ENCODE data around the gene SLC47A1. TPM values are rescaled to one million over a fixed set of nuclear protein-coding genes. Genes with fewer than 3 reads are reported as not detected.

The SLC47A1 gene
- total RNA-seq, 4 donors from 2014 or later, result 0.17 to 1.8 TPM; not detected in 2

GRCh38 chr17:19549746-19550623 is 16.3 kb downstream of the SLC47A1 start:
- Histone ChIP-seq H3K4me1 (peaks cover 0 to 6% (median 2%) of the 10 kb centered on the region in 4 donors), H3K4me3 (no peak overlapping the region), H3K27ac (replicated peaks in 1 of 4) (no peak overlapping the region), H3K9me3 (no peaks in the 10 kb centered on the region), H3K27me3 (no peaks in the 10 kb centered on the region), H3K36me3 (no peaks in the 10 kb centered on the region)
- TF ChIP-seq EP300 (IDR thresholded peaks at IDR 0.05), result no peak
- TF ChIP-seq POLR2AphosphoS5 (IDR thresholded peaks at IDR 0.05), result no peak
- no peak for TF ChIP-seq POLR2A (IDR thresholded peaks at IDR 0.05; ENCODE audit: low read depth)
- no peak for TF ChIP-seq CTCF (IDR thresholded peaks at IDR 0.05)
- WGBS, result 95% methylated on average over 7 of the region's 7 CpGs
- intact Hi-C loops (cut with DNase I), result no loop called here
- no peak for DNase-seq (ENCODE audit: extremely low spot score)

GRCh38 chr17:19551165-19551564 is 17.5 kb downstream of the SLC47A1 start:
- TF ChIP-seq POLR2A (IDR thresholded peaks at IDR 0.05; ENCODE audit: low read depth) (no peak), POLR2AphosphoS5 (IDR thresholded peaks at IDR 0.05) (no peak), CTCF (IDR thresholded peaks at IDR 0.05) (no peak)
- Histone ChIP-seq H3K27me3 (no peaks in the 10 kb centered on the region), H3K4me1 (peaks cover 0 to 6% (median 2%) of the 10 kb centered on the region in 4 donors), H3K36me3 (no peaks in the 10 kb centered on the region), H3K9me3 (no peaks in the 10 kb centered on the region), H3K4me3 (no peak overlapping the region), H3K27ac (replicated peaks in 1 of 4) (no peak overlapping the region)
- 92% methylated on average over 5 of the region's 5 CpGs for WGBS
- intact Hi-C loops (cut with DNase I), result no loop called here
- DNase-seq (ENCODE audit: extremely low spot score), result no peak

GRCh38 chr17:19551591-19552148 is 18.0 kb downstream of the SLC47A1 start:
- no peak for DNase-seq (ENCODE audit: extremely low spot score)
- Histone ChIP-seq H3K27me3 (no peaks in the 10 kb centered on the region), H3K4me1 (peaks cover 0 to 3% (median 0%) of the 10 kb centered on the region in 4 donors), H3K9me3 (no peaks in the 10 kb centered on the region), H3K36me3 (no peaks in the 10 kb centered on the region), H3K4me3 (no peak overlapping the region), H3K27ac (replicated peaks in 1 of 4) (no peak overlapping the region)
- no peak for TF ChIP-seq POLR2A (IDR thresholded peaks at IDR 0.05; ENCODE audit: low read depth)
- no peak for TF ChIP-seq POLR2AphosphoS5 (IDR thresholded peaks at IDR 0.05)
- no peak for TF ChIP-seq EP300 (IDR thresholded peaks at IDR 0.05)
- TF ChIP-seq CTCF (IDR thresholded peaks at IDR 0.05), result no peak
- 90% methylated on average over 9 of the region's 9 CpGs for WGBS
- intact Hi-C loops (cut with DNase I), result no loop called here

GRCh38 chr17:19553036-19553435 is 19.4 kb downstream of the SLC47A1 start:
- 94% methylated on average over 8 of the region's 8 CpGs for WGBS
- Histone ChIP-seq H3K27ac (replicated peaks in 1 of 4) (no peak overlapping the region), H3K9me3 (peaks cover 0 to 1% (median under 1%) of the 10 kb centered on the region in 4 donors), H3K27me3 (no peaks in the 10 kb centered on the region), H3K4me3 (no peak overlapping the region), H3K4me1 (no peaks in the 10 kb centered on the region), H3K36me3 (no peaks in the 10 kb centered on the region)
- intact Hi-C loops (cut with DNase I), result no loop called here
- no peak for TF ChIP-seq EP300 (IDR thresholded peaks at IDR 0.05)
- no peak for TF ChIP-seq POLR2A (IDR thresholded peaks at IDR 0.05; ENCODE audit: low read depth)
- DNase-seq (ENCODE audit: extremely low spot score), result no peak

- Histone ChIP-seq H3K27me3 (no peaks in the 10 kb centered on the region), H3K4me1 (no peaks in the 10 kb centered on the region), H3K9me3 (peaks cover 0 to 10% (median 4%) of the 10 kb centered on the region in 4 donors), H3K4me3 (no peak overlapping the region), H3K36me3 (no peaks in the 10 kb centered on the region), H3K27ac (replicated peaks in 1 of 4) (no peak overlapping the region)
- DNase-seq (ENCODE audit: extremely low spot score), result no peak
- intact Hi-C loops (cut with DNase I), result no loop called here
- WGBS, result 79% methylated on average over 9 of the region's 9 CpGs
- TF ChIP-seq POLR2A (IDR thresholded peaks at IDR 0.05; ENCODE audit: low read depth) (no peak), CTCF (IDR thresholded peaks at IDR 0.05) (no peak), EP300 (IDR thresholded peaks at IDR 0.05) (no peak), POLR2AphosphoS5 (IDR thresholded peaks at IDR 0.05) (no peak)
These were observed 20.7 kb downstream of the SLC47A1 start for GRCh38 chr17:19554393-19554792.

Measured in esophagus muscularis mucosa (tissue), 4 donors.